Stimulated activated CD8-positive, alpha-beta memory T cell treated with anti-CD3 and anti-CD28 coated beads, Interleukin-2, amount 100 ng/mL, for 48 hours (primary cell): ENCODE results near the gene KRT4.

Experiments
- DNase-seq, 2 donors: peaks; one replicate each; pipeline ENCODE4 v3.0.0-alpha.2; 2020; ENCODE audit warnings: low read depth in 2 of 2

Gene KRT4

GRCh38 chr12:52821826-52822660, 8.1 kb upstream of the KRT4 start:
- DNase-seq = no peak

- DNase-seq = no peak
These were observed 7.3 kb upstream of the KRT4 start for GRCh38 chr12:52821071-52821730.

GRCh38 chr12:52820521-52820920, 6.6 kb upstream of the KRT4 start:
- DNase-seq = no peak

- DNase-seq = no peak
These were observed 6.0 kb upstream of the KRT4 start for GRCh38 chr12:52819731-52820510.

- no peak for DNase-seq
These were observed 5.0 kb upstream of the KRT4 start for GRCh38 chr12:52818887-52819420.

- DNase-seq = no peak
These were observed 4.5 kb upstream of the KRT4 start for GRCh38 chr12:52818388-52818787.

GRCh38 chr12:52817699-52818238, 3.9 kb upstream of the KRT4 start:
- DNase-seq = no peak

- DNase-seq = no peak
These were observed 3.2 kb upstream of the KRT4 start for GRCh38 chr12:52817003-52817698.

- DNase-seq = no peak
These were observed 2.0 kb upstream of the KRT4 start for GRCh38 chr12:52815676-52816588.

GRCh38 chr12:52815161-52815560, 1.2 kb upstream of the KRT4 start:
- no peak for DNase-seq

- no peak for DNase-seq
These were observed 817 bp upstream of the KRT4 start for GRCh38 chr12:52814710-52815155.

- no peak for DNase-seq
These were observed 605 bp downstream of the KRT4 start for GRCh38 chr12:52813203-52813819.

GRCh38 chr12:52812749-52813148, 1.2 kb downstream of the KRT4 start:
- no peak for DNase-seq

GRCh38 chr12:52812073-52812400, 1.9 kb downstream of the KRT4 start:
- DNase-seq = no peak

- no peak for DNase-seq
These were observed 2.5 kb downstream of the KRT4 start for GRCh38 chr12:52811191-52812072.

GRCh38 chr12:52810554-52810953, 3.4 kb downstream of the KRT4 start:
- DNase-seq = no peak

GRCh38 chr12:52809166-52809565, 4.8 kb downstream of the KRT4 start:
- DNase-seq = no peak

GRCh38 chr12:52808573-52809160, 5.2 kb downstream of the KRT4 start:
- DNase-seq = no peak
